Measurements from ENCODE around the gene KIAA0825. TPM values are rescaled to one million over a fixed set of nuclear protein-coding genes. Genes with fewer than 3 reads are reported as not detected.

The KIAA0825 gene
- total RNA-seq: 1 to 10 TPM; 1.1 to 1.3 TPM

DNA sequence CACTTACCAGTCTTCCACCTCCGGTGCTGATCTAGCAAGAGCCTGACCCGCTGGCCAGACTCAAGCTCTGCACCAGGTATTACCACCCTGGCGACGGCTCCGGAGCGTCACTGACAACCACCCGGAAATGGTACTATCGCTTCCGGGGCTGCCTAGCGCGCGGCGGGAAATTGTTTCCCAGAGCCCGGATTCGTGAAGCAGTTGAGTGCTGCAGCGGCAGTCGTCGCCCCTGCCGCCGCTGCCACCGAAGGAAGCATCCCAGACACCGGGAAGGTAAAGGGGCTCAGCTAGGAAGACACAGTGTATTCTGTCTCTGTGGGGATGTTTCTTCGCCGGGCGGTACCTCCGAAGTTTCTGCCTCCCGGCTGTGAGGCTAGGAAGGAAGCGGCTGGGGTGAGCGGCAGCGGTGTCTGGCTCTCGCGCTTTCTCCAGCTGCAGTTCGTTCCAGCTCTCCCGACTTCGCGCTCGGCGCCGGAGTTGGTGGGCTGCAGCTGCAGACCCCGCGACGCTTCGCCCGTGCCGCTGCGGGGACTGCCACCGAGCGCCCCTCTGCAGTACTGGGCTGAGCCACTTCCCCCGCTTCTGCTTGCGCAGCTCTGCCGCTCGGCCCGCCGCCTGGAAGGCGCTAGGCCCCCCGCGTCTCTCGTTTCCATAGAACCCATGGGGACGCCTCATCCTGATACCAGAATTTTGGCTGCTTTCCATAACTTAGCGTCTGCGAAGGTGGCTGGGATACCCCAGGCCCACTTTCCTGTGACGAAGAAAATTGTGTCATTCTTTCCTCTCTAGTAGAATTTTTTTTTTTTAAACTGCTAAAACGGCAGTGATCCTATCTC lies at the start of gene KIAA0825, which contains the start of gene SLF1:
TSS of gene KIAA0825 (minus strand) at position 112 of the 836 bp plus-strand sequence. CDS start 81,478 bp downstream, outside the sequence.
TSS of gene SLF1 (plus strand) at position 177 of the 836 bp plus-strand sequence. CDS start 10,142 bp downstream, outside the sequence.
- Mint-ChIP-seq H3K27me3 (no peaks in the 10 kb centered on the region), H3K36me3 (ENCODE audit: low read depth) (peaks cover 1% of the 10 kb centered on the region), H3K27ac (peak within 1 kb of the TSS; percentile 95), H3K9me3 (ENCODE audit: low read depth) (no peaks in the 10 kb centered on the region), H3K4me3 (peak within 1 kb of the TSS; percentile 84), H3K4me1 (peaks cover 36% of the 10 kb centered on the region)
- peak; percentile 94 for DNase-seq
- ChIA-PET POLR2A (interaction anchor here (0.8 kb wide), 1 partner anchor 12 kb away, joined by 3 read pairs; no protein-coding TSS in a partner anchor), CTCF (interaction anchor here (0.6 to 1.8 kb wide), 5 partner anchors 8 to 231 kb away, joined by 3 to 6 read pairs (median 3); no protein-coding TSS in a partner anchor)
- peak; percentile 90 for ATAC-seq
- intact Hi-C loops (cut with DNase I, micrococcal nuclease): loop anchor here (1.0 to 10.0 kb wide), 11 partner anchors 41 to 1129 kb away; a partner anchor contains a TSS

- ATAC-seq: no peak
- H3K27me3 Mint-ChIP-seq: no peaks in the 10 kb centered on the region
These were observed 49.5 kb upstream of the KIAA0825 start for GRCh38 chr5:94667937-94668336.

GRCh38 chr5:94661086-94661485 lies 42.7 kb upstream of the KIAA0825 start:
- POLR2A ChIA-PET: interaction anchor here (0.7 kb wide), 1 partner anchor 14 kb away, joined by 5 read pairs; no protein-coding TSS in a partner anchor
- no peak for DNase-seq
- intact Hi-C loops (cut with DNase I, micrococcal nuclease): no loop called here
- Mint-ChIP-seq H3K27ac (no peak overlapping the region), H3K9me3 (ENCODE audit: low read depth) (peaks cover 20% of the 10 kb centered on the region), H3K4me3 (no peak overlapping the region), H3K4me1 (no peaks in the 10 kb centered on the region), H3K27me3 (no peaks in the 10 kb centered on the region), H3K36me3 (ENCODE audit: low read depth) (peaks cover 44% of the 10 kb centered on the region)
- no peak for ATAC-seq
- CTCF ChIA-PET: interaction anchor here (0.6 to 1.1 kb wide), 3 partner anchors 12 to 716 kb away, joined by 3 to 4 read pairs (median 3); no protein-coding TSS in a partner anchor

More at GRCh38 chr5:94667937-94668336, 49.5 kb upstream of the KIAA0825 start:
- intact Hi-C loops (cut with DNase I, micrococcal nuclease): no loop called here
- H3K4me3 Mint-ChIP-seq: no peak overlapping the region
- H3K9me3 Mint-ChIP-seq (ENCODE audit: low read depth): no peaks in the 10 kb centered on the region
- H3K27ac Mint-ChIP-seq: no peak overlapping the region
- ChIA-PET CTCF (no interaction called here), POLR2A (no interaction called here)
- DNase-seq: no peak
- peaks cover 17% of the 10 kb centered on the region for H3K36me3 Mint-ChIP-seq (ENCODE audit: low read depth)
- no peaks in the 10 kb centered on the region for H3K4me1 Mint-ChIP-seq

- ATAC-seq (no peak), DNase-seq (no peak)
- Mint-ChIP-seq H3K27me3 (no peaks in the 10 kb centered on the region), H3K9me3 (ENCODE audit: low read depth) (peaks cover 22% of the 10 kb centered on the region), H3K4me1 (no peaks in the 10 kb centered on the region), H3K27ac (no peak overlapping the region), H3K36me3 (ENCODE audit: low read depth) (peaks cover 50% of the 10 kb centered on the region), H3K4me3 (no peak overlapping the region)
- intact Hi-C loops (cut with DNase I, micrococcal nuclease): no loop called here
- CTCF ChIA-PET: interaction anchor here (1.1 kb wide), 1 partner anchor 15 kb away, joined by 3 read pairs; no protein-coding TSS in a partner anchor
- POLR2A ChIA-PET: no interaction called here
These were observed 42.1 kb upstream of the KIAA0825 start for GRCh38 chr5:94660506-94660905.

DNA sequence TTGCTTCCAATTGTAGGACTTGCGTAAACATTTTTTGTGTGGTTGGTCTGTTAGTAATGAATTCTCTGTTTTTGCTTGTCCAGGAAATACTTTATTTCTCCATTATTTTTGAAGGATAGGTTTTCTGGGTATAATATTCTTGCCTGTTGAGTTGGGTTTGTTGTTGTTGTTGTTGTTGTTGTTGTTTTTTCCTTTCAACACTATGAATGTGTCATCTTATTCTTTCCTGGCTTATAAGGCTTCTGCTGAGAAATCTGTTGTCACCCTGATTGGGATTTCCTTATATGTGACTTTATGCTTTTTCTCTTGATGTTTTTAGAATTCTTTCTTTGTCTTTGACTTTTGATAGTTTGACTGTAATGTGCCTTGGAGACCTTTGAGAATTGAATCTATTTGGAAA lies 39.9 kb upstream of the KIAA0825 start:
- no peak for DNase-seq
- Mint-ChIP-seq H3K27ac (no peak overlapping the region), H3K4me1 (no peaks in the 10 kb centered on the region), H3K4me3 (no peak overlapping the region), H3K36me3 (ENCODE audit: low read depth) (peaks cover 64% of the 10 kb centered on the region), H3K27me3 (no peaks in the 10 kb centered on the region), H3K9me3 (ENCODE audit: low read depth) (peaks cover 30% of the 10 kb centered on the region)
- POLR2A ChIA-PET: no interaction called here
- CTCF ChIA-PET: no interaction called here
- ATAC-seq: no peak
- intact Hi-C loops (cut with DNase I, micrococcal nuclease): no loop called here

DNA sequence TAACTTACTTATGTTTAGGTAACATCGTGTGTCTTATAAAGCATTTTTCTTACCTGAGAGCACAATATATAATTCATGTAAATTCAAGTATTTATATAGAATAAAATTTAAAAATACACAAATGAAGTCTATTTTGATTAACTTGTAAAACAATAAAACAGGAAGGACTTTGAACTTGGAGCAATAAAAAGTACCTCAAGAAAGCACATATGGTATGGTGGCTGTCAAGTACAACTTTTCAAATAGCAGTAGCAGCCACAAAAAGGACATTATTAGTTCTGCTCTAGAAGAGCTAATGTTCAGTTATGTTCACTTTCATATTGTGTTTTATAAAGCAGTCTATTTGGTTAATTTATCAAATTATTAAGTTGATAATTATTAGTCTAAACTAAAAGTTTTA lies 31.5 kb upstream of the KIAA0825 start:
- ATAC-seq (no peak), DNase-seq (no peak)
- POLR2A ChIA-PET: no interaction called here
- Mint-ChIP-seq H3K27me3 (no peaks in the 10 kb centered on the region), H3K4me1 (no peaks in the 10 kb centered on the region), H3K27ac (no peak overlapping the region), H3K4me3 (no peak overlapping the region), H3K36me3 (ENCODE audit: low read depth) (peaks cover 30% of the 10 kb centered on the region), H3K9me3 (ENCODE audit: low read depth) (peaks cover 5% of the 10 kb centered on the region)
- CTCF ChIA-PET: no interaction called here
- intact Hi-C loops (cut with DNase I, micrococcal nuclease): no loop called here

DNA sequence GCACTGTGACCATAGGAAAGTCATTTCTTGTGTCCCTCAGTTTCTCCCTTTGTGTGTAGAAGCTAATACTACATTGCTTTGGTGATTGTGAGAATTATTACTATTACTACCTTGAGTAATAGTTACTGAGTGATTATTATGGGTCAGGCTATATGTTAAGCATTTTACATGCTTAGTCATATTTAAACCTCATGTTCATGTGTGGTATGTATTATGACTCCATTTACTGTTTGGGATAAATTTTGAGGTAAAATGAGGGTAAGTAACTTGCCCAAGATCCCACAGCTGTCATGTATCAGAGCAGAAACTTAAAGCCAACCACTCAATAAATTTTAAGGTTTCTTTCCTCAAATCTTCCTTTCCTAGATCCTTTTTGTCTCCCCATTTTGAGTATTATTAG lies 28.4 kb upstream of the KIAA0825 start:
- Mint-ChIP-seq H3K4me1 (peaks cover 5% of the 10 kb centered on the region), H3K27ac (no peak overlapping the region), H3K9me3 (ENCODE audit: low read depth) (no peaks in the 10 kb centered on the region), H3K4me3 (no peak overlapping the region), H3K27me3 (no peaks in the 10 kb centered on the region), H3K36me3 (ENCODE audit: low read depth) (peaks cover 11% of the 10 kb centered on the region)
- CTCF ChIA-PET: no interaction called here
- no peak for ATAC-seq
- POLR2A ChIA-PET: no interaction called here
- DNase-seq: no peak
- intact Hi-C loops (cut with DNase I, micrococcal nuclease): no loop called here

GRCh38 chr5:94645053-94645452 lies 26.6 kb upstream of the KIAA0825 start:
- intact Hi-C loops (cut with DNase I, micrococcal nuclease): no loop called here
- Mint-ChIP-seq H3K9me3 (ENCODE audit: low read depth) (peaks cover 5% of the 10 kb centered on the region), H3K27ac (no peak overlapping the region), H3K27me3 (no peaks in the 10 kb centered on the region), H3K36me3 (ENCODE audit: low read depth) (peaks cover 21% of the 10 kb centered on the region), H3K4me3 (no peak overlapping the region), H3K4me1 (peaks cover 11% of the 10 kb centered on the region)
- ChIA-PET CTCF (no interaction called here), POLR2A (no interaction called here)
- DNase-seq: no peak
- ATAC-seq: no peak

DNA sequence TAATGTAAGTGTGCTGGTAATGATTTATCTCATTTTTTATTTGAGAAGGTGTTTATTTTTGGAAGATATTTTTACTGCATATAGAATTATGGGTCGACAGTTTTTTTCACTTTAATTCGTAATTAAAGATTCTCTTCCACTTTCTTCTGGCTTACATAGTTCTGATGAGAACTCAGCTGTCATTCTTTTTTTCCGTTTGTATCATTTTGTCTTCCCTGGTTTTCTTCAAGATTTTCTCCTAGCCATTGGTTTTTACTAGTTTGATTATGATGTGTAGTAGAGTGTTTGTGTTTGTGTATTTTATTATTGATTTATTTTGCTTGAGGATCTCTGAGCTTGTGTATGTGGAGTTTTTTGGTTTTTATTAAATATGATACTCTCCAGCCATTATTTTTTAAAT lies 21.8 kb upstream of the KIAA0825 start:
- ChIA-PET POLR2A (no interaction called here), CTCF (interaction anchor here (0.8 to 1.1 kb wide), 3 partner anchors 12 to 741 kb away, joined by 3 to 4 read pairs (median 4); no protein-coding TSS in a partner anchor)
- H3K27ac Mint-ChIP-seq: no peak overlapping the region
- H3K4me3 Mint-ChIP-seq: no peak overlapping the region
- intact Hi-C loops (cut with DNase I, micrococcal nuclease): no loop called here
- ATAC-seq (no peak), DNase-seq (no peak)
- peaks cover 61% of the 10 kb centered on the region for H3K36me3 Mint-ChIP-seq (ENCODE audit: low read depth)
- peaks cover 20% of the 10 kb centered on the region for H3K9me3 Mint-ChIP-seq (ENCODE audit: low read depth)
- H3K4me1 Mint-ChIP-seq: peaks cover 14% of the 10 kb centered on the region
- H3K27me3 Mint-ChIP-seq: no peaks in the 10 kb centered on the region

DNA sequence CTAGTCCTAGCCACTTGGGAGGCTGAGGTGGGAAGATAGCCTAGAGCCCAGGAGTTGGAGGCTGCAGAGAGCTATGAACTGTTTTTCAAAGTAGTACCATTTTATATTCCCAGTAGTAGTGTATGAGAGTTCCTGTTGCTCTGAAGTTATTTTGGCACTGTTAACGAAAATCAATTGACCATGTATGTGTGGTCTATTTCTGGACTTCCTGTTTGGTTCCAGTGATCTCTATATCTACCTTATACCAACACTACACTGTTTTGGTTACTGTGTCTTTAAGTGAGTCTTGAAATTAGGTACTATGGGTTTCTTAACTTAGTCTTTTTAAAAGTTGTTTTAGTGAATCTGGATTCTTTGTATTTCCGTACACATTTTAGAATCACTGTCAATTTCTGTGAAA lies 13.6 kb upstream of the KIAA0825 start:
- no peak for ATAC-seq
- H3K4me3 Mint-ChIP-seq: no peak overlapping the region
- H3K36me3 Mint-ChIP-seq (ENCODE audit: low read depth): peaks cover 64% of the 10 kb centered on the region
- no peak for DNase-seq
- ChIA-PET POLR2A (no interaction called here), CTCF (interaction anchor here (1.0 kb wide), 1 partner anchor 109 kb away, joined by 3 read pairs; no protein-coding TSS in a partner anchor)
- H3K4me1 Mint-ChIP-seq: peaks cover 4% of the 10 kb centered on the region
- intact Hi-C loops (cut with DNase I, micrococcal nuclease): no loop called here
- no peaks in the 10 kb centered on the region for H3K27me3 Mint-ChIP-seq
- H3K27ac Mint-ChIP-seq: no peak overlapping the region
- peaks cover 14% of the 10 kb centered on the region for H3K9me3 Mint-ChIP-seq (ENCODE audit: low read depth)

DNA sequence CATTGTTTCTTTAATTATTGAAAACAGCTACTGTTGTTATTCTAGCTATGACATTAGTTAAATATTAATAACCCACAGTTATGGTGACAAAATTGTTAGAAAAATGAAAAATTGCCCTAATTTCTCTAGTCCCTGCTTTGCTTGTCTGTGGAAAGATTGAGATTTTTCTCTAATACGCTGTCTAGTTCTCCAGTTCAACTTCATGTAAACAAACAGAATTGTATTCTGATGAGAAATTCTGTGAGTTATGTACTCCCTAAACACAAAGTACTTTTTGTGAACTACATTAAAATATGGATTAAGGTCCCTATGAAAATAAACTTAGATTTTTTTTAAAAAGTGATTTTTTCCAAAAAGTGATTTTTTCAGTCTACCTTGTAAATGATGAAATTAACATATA lies 8.8 kb upstream of the KIAA0825 start:
- ChIA-PET CTCF (interaction anchor here (1.6 kb wide), 1 partner anchor 14 kb away, joined by 4 read pairs; no protein-coding TSS in a partner anchor), POLR2A (no interaction called here)
- Mint-ChIP-seq H3K27me3 (no peaks in the 10 kb centered on the region), H3K27ac (no peak overlapping the region), H3K4me1 (peaks cover 6% of the 10 kb centered on the region), H3K4me3 (no peak overlapping the region), H3K36me3 (ENCODE audit: low read depth) (peaks cover 27% of the 10 kb centered on the region), H3K9me3 (ENCODE audit: low read depth) (no peaks in the 10 kb centered on the region)
- no peak for ATAC-seq
- intact Hi-C loops (cut with DNase I, micrococcal nuclease): no loop called here
- DNase-seq: no peak

DNA sequence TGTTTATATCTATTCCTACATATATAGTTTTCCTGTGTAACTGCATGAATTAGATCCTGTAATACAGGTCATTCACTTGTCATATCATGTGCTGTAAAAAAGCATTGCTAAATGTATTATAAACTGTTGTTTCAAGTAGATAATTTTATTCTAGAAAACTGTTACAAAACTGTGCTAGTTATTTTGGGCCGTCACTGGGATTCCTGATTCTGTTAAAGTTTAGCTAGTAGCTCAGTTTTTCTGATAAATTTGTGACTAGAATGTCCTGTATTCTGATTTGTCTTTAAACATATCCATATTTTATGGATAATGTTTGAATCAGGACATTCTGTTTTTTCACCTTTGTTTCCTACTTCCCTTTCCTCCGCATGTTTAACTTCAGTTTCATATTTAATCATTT lies 5.5 kb upstream of the KIAA0825 start:
- H3K36me3 Mint-ChIP-seq (ENCODE audit: low read depth): peaks cover 3% of the 10 kb centered on the region
- no peak for DNase-seq
- POLR2A ChIA-PET: no interaction called here
- no peak overlapping the region for H3K27ac Mint-ChIP-seq
- intact Hi-C loops (cut with DNase I, micrococcal nuclease): no loop called here
- H3K4me3 Mint-ChIP-seq: no peak overlapping the region
- no peak for ATAC-seq
- CTCF ChIA-PET: no interaction called here
- H3K27me3 Mint-ChIP-seq: no peaks in the 10 kb centered on the region
- H3K9me3 Mint-ChIP-seq (ENCODE audit: low read depth): no peaks in the 10 kb centered on the region
- peaks cover 28% of the 10 kb centered on the region for H3K4me1 Mint-ChIP-seq

Data from activated CD4-positive, alpha-beta T cell treated with anti-CD3 and anti-CD28 coated beads for 36 hours (primary cell).